Bronchial epithelial cell (primary cell): ENCODE results near the gene HOXD11. TPM values are rescaled to one million over a fixed set of nuclear protein-coding genes. Genes with fewer than 3 reads are reported as not detected.

Source experiments
- DNase-seq: peaks from one replicate; pipeline ENCODE4 v3.0.0-alpha.2; 2010; ENCODE audit warnings: low read depth
- FAIRE-seq: peaks from 2 replicates; lab custom pipeline; 2011; peaks lifted over from hg19 to GRCh38; lab: Jason Lieb, UNC
- H3K27me3 ChIP-seq: 2 replicates; pipeline ENCODE4 v1.5.1; 2011; ENCODE audit warnings: low read length; ENCODE audit not compliant: control insufficient read depth, insufficient read depth
- H3K36me3 ChIP-seq: 2 replicates; pipeline ENCODE4 v1.5.1; 2011; ENCODE audit warnings: low read length; ENCODE audit not compliant: control insufficient read depth, insufficient read depth
- H3K4me3 ChIP-seq: 2 replicates; pipeline ENCODE4 v1.5.1; 2011; ENCODE audit warnings: mild to moderate bottlenecking, low read depth, low read length, control low read depth
- total RNA-seq: library from RNA; depleted of rRNA; stranded (reverse); fragments of >200 nt; gene quantifications from 2 replicates; pipeline ENCODE4 v1.2.1, GENCODE V29; 2014
- TF ChIP-seq, protein P1 (sequence below): IDR thresholded peaks from 2 replicates; pipeline ENCODE4 v1.5.1; 2011; ENCODE audit warnings: mild to moderate bottlenecking, moderate library complexity, low read length, control low read depth, inconsistent platforms; ENCODE audit not compliant: insufficient read depth, severe bottlenecking

The HOXD11 gene
- total RNA-seq, 1 donor from 2014 or later: not detected

DNA sequence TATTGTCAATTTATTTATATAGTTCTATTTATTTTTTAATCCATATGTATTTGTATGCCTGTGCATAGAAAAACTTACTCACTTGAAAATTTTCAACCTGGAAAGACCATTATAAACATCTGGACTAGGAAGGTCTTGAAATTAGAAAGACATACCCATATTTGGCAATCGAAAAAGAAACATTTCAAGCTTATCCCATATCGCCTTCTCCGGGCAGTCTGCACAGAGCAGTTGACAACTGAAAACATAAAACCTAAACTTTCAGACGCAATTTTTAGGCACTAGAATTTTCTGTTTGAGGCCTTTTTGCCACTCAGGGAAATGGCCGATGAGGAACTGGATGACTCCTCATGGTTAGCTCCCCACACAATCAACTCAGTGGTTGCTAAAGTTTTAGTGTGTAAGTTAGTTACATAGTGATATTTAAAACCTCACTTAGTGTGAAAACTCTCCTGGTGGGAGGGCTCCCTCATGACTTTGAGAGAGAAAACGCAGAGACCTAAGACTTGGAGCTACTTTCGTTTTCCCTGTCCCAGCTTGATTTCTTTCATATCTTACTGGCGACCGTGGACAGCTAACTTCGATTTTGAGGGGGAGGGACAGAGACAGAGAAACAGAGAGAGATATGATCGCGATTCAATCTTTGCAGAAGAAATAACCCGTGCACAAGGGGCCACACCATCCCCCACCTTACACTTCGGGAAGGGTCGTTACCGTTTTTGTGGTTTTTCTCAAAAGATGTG, 10.7 kb upstream of the HOXD11 start:
- DNase-seq: no peak
- H3K4me3 ChIP-seq: no peak overlapping the region
- H3K36me3 ChIP-seq: no peaks in the 10 kb centered on the region
- FAIRE-seq: no peak
- peaks cover 77% of the 10 kb centered on the region for H3K27me3 ChIP-seq
- TF ChIP-seq, protein P1, sequence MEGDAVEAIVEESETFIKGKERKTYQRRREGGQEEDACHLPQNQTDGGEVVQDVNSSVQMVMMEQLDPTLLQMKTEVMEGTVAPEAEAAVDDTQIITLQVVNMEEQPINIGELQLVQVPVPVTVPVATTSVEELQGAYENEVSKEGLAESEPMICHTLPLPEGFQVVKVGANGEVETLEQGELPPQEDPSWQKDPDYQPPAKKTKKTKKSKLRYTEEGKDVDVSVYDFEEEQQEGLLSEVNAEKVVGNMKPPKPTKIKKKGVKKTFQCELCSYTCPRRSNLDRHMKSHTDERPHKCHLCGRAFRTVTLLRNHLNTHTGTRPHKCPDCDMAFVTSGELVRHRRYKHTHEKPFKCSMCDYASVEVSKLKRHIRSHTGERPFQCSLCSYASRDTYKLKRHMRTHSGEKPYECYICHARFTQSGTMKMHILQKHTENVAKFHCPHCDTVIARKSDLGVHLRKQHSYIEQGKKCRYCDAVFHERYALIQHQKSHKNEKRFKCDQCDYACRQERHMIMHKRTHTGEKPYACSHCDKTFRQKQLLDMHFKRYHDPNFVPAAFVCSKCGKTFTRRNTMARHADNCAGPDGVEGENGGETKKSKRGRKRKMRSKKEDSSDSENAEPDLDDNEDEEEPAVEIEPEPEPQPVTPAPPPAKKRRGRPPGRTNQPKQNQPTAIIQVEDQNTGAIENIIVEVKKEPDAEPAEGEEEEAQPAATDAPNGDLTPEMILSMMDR: no peak

DNA sequence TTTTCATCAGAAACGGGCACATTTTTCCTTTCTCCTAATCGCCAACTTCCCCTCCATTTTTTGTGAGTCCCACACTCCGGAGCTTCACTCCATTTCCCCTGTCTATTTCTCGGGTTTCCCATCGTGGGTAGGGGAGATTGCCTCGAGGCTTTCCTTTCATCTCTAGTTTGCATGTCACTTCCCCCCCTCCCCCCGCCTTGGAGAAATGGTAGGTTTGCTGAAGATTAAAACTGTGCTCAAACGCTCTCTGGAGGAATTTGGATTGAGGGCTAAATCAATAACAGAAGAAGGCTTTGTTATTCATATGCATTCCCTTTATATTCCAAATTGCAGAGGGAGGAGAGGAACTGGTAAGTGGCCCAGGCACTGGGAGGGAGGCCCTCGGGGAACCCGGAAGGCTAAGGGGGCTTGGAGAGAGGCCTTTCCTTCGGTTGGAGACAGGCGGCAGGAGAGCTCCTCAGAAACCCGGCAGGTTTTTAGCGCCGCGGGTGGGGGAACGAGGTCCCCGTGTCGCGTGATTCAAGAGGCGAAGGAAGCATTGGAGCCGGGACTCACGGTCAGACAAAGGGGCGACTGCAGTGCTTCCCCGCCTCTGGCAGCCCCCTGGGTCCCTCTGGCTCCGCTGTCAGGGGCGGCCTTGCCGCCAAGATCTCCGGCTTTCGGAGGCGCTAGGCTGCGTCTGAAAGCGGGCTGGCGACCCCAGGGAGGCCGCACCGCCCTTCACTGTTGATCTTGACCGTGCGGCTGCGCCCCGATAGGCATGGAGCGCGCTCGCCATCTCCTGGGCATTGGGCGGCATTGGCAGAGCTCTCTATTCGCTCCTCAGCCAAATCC, 9.9 kb upstream of the HOXD11 start:
- Histone ChIP-seq H3K36me3 (no peaks in the 10 kb centered on the region), H3K27me3 (peaks cover 77% of the 10 kb centered on the region), H3K4me3 (no peak overlapping the region)
- DNase-seq (peak; percentile 27), FAIRE-seq (no peak)
- TF ChIP-seq, protein P1: peak; percentile 94

DNA sequence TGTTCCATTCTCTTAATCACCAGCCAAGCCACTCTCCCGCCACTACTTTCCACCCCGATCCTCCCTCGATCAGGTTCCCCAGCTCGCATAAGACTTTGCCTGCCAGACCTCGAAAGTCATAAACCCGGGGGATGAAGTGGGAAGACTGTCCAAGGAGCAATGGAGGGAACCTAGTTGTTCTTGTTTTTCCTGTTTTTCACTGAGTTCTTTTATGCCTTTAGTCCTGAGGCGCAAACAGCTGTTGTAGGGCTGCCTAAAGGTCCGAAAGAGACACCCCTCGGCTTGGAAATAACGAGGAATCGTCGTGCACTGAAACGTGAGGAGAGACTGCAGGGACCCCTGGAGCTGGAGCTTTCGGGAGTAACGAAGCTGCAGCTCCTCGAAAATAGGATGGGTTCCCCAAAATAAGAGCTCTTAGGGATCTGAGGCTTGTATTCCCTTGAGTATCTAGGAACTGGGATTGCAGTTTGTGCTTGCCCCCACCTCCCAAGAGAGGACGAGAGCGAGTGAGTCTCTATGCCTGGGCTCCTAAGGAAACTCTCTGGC, 9.2 kb upstream of the HOXD11 start:
- DNase-seq (no peak), FAIRE-seq (no peak)
- Histone ChIP-seq H3K27me3 (peaks cover 81% of the 10 kb centered on the region), H3K36me3 (no peaks in the 10 kb centered on the region), H3K4me3 (no peak overlapping the region)
- TF ChIP-seq, protein P1: no peak

DNA sequence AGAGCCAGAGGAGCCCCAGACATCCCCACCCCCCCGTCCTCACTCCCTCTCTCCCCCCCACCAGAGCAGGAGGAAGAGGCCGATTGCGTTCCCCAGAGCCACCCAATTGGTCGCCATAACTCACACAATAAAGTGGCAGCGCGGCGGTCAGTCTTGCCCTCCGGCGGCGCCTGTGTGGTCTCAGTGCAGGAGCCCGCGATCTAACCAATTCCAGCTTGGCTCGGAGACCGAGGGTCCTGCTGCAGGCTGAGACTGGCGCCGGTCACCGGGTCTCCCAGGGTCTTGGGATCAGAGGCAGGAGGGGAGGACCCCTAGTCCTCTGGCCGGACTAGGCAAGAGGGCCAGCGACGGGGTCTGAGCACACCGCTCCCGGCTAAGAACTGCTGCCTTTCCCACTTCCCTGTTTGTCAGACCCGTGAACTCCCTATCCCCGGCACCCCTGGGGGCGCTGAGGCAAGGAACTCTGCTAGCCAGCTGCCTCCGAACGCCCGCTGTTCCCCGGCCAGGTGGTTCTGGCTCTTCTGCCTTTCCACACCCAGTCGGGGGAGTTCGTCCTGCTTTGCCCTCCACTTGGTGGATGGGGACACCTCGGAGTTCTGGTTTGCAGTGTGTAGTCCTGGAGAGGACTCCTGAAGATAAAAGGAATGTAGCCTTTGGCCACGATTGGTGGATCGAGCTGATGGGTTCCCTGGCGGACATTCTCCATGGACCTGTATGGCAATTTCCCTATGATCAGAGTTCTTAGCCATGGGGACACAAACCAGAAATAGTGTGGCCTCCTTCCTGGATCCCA, 8.5 kb upstream of the HOXD11 start:
- Histone ChIP-seq H3K36me3 (no peaks in the 10 kb centered on the region), H3K4me3 (no peak overlapping the region), H3K27me3 (peaks cover 79% of the 10 kb centered on the region)
- FAIRE-seq: no peak
- TF ChIP-seq, protein P1: no peak
- no peak for DNase-seq

DNA sequence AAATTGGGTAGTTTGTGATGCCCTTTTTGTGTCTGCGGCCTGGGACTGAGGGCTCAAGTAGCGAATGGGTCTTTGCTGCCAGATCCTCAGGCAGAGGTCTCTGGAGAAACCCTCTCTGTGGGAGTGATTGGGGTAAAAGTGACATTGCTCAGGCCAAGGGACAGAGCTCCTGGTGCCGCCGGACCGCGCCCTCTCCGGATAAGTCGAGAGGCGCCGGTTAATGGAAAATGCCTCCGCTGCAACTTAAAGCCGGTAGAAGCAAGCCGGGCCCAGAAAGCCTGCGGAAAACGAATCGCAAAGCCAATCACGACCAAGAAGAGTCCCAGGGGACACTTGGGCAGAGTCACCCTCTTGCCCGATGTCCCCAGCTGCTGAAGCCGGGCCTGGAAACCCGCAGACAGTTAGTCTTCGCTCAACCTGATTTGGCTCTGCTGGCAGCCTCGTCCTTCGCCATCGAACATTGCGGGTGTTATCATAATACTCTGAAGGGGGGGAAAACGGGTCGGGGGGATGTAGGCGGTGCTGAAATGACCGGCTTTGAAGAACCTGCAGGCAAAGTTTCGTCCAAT, 7.8 kb upstream of the HOXD11 start:
- Histone ChIP-seq H3K27me3 (peaks cover 79% of the 10 kb centered on the region), H3K4me3 (no peak overlapping the region), H3K36me3 (no peaks in the 10 kb centered on the region)
- DNase-seq: no peak
- no peak for FAIRE-seq
- TF ChIP-seq, protein P1: no peak
